MG63 (cell line): ENCODE data around the gene NDUFB10. TPM values are rescaled to one million over a fixed set of nuclear protein-coding genes. Genes with fewer than 3 reads are reported as not detected.
"Not testable (repeated sequence)": the region's sequence is repeated elsewhere in the genome, so short reads cannot be mapped to it uniquely, and the experiment has no call there.

ENCODE experiments used
- DNase-seq: peaks from one replicate; pipeline ENCODE4 v3.0.0-alpha.2; 2020
- H3K27me3 ChIP-seq: fragments of 250-450 bp; sonication (Bioruptor Pico); 2 replicates; pipeline ENCODE4 v1.5.1; 2020; ENCODE audit warnings: mild to moderate bottlenecking, moderate library complexity
- H3K36me3 ChIP-seq: fragments of 250-450 bp; sonication (Bioruptor Pico); 2 replicates; pipeline ENCODE4 v1.5.1; 2020; ENCODE audit warnings: mild to moderate bottlenecking, moderate library complexity
- H3K4me3 ChIP-seq: fragments of 250-450 bp; sonication (Bioruptor Pico); 2 replicates; pipeline ENCODE4 v1.5.1; 2020; ENCODE audit warnings: mild to moderate bottlenecking, moderate library complexity
- H3K9me3 ChIP-seq: fragments of 250-450 bp; sonication (Bioruptor Pico); 2 replicates; pipeline ENCODE4 v1.5.1; 2020; ENCODE audit warnings: mild to moderate bottlenecking, moderate library complexity
- total RNA-seq: library from RNA; depleted of rRNA; stranded (reverse); fragments of >200 nt; shearing (Covaris generic); gene quantifications from 2 replicates; pipeline ENCODE4 v1.2.3, GENCODE V29; 2014; ENCODE audit warnings: low replicate concordance

NDUFB10 gene
- total RNA-seq, 1 experiment from 2014 or later = 406 TPM

DNA sequence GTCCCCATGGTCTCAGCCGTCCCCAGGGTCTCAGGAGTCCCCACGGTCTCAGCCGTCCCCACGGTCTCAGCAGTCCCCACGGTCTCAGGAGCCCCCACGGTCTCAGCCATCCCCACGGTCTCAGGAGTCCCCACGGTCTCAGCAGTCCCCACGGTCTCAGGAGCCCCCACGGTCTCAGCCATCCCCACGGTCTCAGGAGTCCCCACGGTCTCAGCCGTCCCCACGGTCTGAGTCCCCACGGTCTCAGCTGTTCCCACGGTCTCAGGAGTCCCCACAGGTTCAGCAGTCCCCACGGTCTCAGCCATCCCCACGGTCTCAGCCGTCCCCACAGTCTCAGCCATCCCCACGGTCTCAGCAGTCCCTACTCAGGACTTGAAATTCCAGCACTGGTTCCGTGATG lies 39.2 kb upstream of the NDUFB10 start:
- not testable (repeated sequence) for DNase-seq, H3K4me3 ChIP-seq, H3K9me3 ChIP-seq, H3K36me3 ChIP-seq
- peaks cover 55% of the 10 kb centered on the region for H3K27me3 ChIP-seq

- H3K27me3 ChIP-seq = peaks cover 55% of the 10 kb centered on the region
- no peaks in the 10 kb centered on the region for H3K9me3 ChIP-seq
- no peak overlapping the region for H3K4me3 ChIP-seq
- DNase-seq = no peak
- H3K36me3 ChIP-seq = no peaks in the 10 kb centered on the region
Measured at GRCh38 chr16:1920727-1921171, 38.6 kb upstream of the NDUFB10 start.

- H3K9me3 ChIP-seq = no peaks in the 10 kb centered on the region
- no peak overlapping the region for H3K4me3 ChIP-seq
- H3K27me3 ChIP-seq = peaks cover 44% of the 10 kb centered on the region
- H3K36me3 ChIP-seq = no peaks in the 10 kb centered on the region
- no peak for DNase-seq
Measured at GRCh38 chr16:1922357-1922756, 37.0 kb upstream of the NDUFB10 start.

- peak; percentile 36 for DNase-seq
- Histone ChIP-seq H3K27me3 (peaks cover 37% of the 10 kb centered on the region), H3K36me3 (no peaks in the 10 kb centered on the region), H3K4me3 (no peak overlapping the region), H3K9me3 (no peaks in the 10 kb centered on the region)
Measured at GRCh38 chr16:1923299-1924034, 35.9 kb upstream of the NDUFB10 start.

- no peaks in the 10 kb centered on the region for H3K9me3 ChIP-seq
- H3K27me3 ChIP-seq = peaks cover 31% of the 10 kb centered on the region
- no peaks in the 10 kb centered on the region for H3K36me3 ChIP-seq
- H3K4me3 ChIP-seq = no peak overlapping the region
- DNase-seq = no peak
Measured at GRCh38 chr16:1924095-1924494, 35.2 kb upstream of the NDUFB10 start.

GRCh38 chr16:1926271-1926670 lies 33.1 kb upstream of the NDUFB10 start:
- no peaks in the 10 kb centered on the region for H3K9me3 ChIP-seq

GRCh38 chr16:1929105-1929504 lies 30.2 kb upstream of the NDUFB10 start:
- DNase-seq = peak; percentile 63
- Histone ChIP-seq H3K4me3 (peak overlapping the region; percentile 51), H3K9me3 (no peaks in the 10 kb centered on the region), H3K27me3 (no peaks in the 10 kb centered on the region), H3K36me3 (no peaks in the 10 kb centered on the region)

More at GRCh38 chr16:1926271-1926670, 33.1 kb upstream of the NDUFB10 start:
- DNase-seq = no peak
- peaks cover 12% of the 10 kb centered on the region for H3K27me3 ChIP-seq
- H3K36me3 ChIP-seq = no peaks in the 10 kb centered on the region
- H3K4me3 ChIP-seq = no peak overlapping the region

- peak; percentile 90 for DNase-seq
- Histone ChIP-seq H3K4me3 (peak overlapping the region; percentile 51), H3K36me3 (no peaks in the 10 kb centered on the region), H3K9me3 (no peaks in the 10 kb centered on the region), H3K27me3 (no peaks in the 10 kb centered on the region)
Measured at GRCh38 chr16:1929578-1930337, 29.6 kb upstream of the NDUFB10 start.

- Histone ChIP-seq H3K36me3 (no peaks in the 10 kb centered on the region), H3K4me3 (no peak overlapping the region), H3K27me3 (no peaks in the 10 kb centered on the region), H3K9me3 (no peaks in the 10 kb centered on the region)
- DNase-seq = no peak
Measured at GRCh38 chr16:1930338-1930720, 29.0 kb upstream of the NDUFB10 start.

DNA sequence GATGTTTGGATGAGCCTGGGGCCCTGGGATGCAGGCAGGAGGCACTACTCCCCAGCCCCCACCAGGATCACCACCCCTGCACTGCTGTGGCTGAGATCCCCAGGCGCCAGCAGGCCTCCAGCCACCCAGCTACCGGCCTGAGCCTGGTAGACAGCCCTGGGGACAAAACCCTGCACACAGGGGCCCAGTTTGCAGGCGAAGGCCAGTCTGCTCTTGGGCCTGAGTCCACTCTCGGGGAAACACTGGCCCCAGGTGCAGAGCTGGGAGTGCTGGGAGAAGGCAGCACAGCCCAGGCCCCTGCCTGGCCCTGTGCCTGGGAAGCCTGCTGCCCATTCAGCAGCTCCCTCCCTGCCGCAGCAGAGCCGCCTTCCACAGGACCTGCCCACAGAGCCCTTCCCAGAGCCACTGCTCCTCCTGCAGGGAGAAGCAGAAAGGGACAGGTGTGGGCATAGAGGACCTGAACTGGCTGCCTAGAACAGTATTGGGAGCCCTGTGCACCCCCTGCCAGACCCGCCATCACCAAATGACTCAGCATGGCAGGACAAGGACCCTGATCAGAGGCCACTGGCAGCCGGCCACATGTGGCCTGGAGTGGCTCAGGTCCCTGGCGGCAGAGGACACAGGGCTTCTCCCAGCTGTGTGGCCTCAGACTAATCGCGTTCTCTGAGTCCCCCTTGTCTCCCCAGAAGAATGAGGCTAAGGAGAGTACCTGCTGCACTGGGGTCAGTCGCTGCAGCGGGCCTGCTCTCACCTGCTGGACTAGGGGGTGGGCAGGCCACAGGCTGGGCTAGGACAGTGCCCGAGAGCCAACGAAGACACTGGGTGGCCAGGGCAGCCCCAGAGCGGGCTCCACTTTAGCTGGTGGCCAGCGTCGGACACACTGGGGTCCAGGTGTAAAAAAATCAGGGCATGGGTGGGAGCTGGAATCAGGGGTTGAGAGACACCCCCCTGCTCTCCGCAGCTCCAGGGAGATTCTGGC lies 27.0 kb upstream of the NDUFB10 start:
- DNase-seq = no peak
- Histone ChIP-seq H3K27me3 (no peaks in the 10 kb centered on the region), H3K9me3 (no peaks in the 10 kb centered on the region), H3K4me3 (no peak overlapping the region), H3K36me3 (peaks cover 3% of the 10 kb centered on the region)

DNA sequence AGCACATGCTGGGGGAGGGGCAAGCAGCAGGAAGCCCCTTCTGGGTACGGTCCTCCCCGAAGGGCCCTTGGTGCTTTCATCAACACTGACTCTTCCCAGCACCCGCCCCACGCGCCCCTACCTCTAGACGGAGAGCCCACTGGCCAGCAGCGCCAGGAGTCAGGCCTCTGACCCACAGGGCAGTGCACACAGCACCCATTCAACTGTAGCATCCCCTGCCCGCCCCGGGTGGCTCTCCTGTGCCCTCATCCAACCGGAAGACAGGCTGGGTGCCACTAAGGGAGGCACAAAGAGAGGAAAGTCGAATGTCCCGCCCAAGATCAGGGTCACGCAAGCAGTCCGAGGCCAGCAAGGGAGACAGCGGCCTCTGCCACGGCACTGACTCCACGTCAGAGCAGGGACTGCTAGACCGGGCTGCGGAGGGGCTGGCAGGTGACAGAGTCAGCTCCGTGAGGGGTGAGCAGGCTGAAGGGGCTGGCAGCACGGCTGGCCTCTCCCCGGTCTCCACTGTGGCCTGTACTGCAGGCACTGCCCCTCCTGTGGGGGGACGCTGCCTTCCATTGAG lies 26.2 kb upstream of the NDUFB10 start:
- H3K36me3 ChIP-seq = peaks cover 11% of the 10 kb centered on the region
- H3K9me3 ChIP-seq = no peaks in the 10 kb centered on the region
- H3K27me3 ChIP-seq = no peaks in the 10 kb centered on the region
- no peak for DNase-seq
- no peak overlapping the region for H3K4me3 ChIP-seq

- DNase-seq = no peak
- H3K9me3 ChIP-seq = no peaks in the 10 kb centered on the region
- H3K36me3 ChIP-seq = peaks cover 40% of the 10 kb centered on the region
- no peaks in the 10 kb centered on the region for H3K27me3 ChIP-seq
- no peak overlapping the region for H3K4me3 ChIP-seq
Measured at GRCh38 chr16:1936945-1937479, 22.3 kb upstream of the NDUFB10 start.

GRCh38 chr16:1938316-1938715 lies 21.0 kb upstream of the NDUFB10 start:
- Histone ChIP-seq H3K4me3 (no peak overlapping the region), H3K9me3 (no peaks in the 10 kb centered on the region), H3K27me3 (no peaks in the 10 kb centered on the region), H3K36me3 (peaks cover 40% of the 10 kb centered on the region)
- no peak for DNase-seq

- Histone ChIP-seq H3K27me3 (no peaks in the 10 kb centered on the region), H3K36me3 (peaks cover 40% of the 10 kb centered on the region), H3K4me3 (no peak overlapping the region), H3K9me3 (no peaks in the 10 kb centered on the region)
- DNase-seq = no peak
Measured at GRCh38 chr16:1938910-1939309, 20.4 kb upstream of the NDUFB10 start.

GRCh38 chr16:1939833-1940232 lies 19.5 kb upstream of the NDUFB10 start:
- not testable (repeated sequence) for DNase-seq, H3K4me3 ChIP-seq, H3K9me3 ChIP-seq, H3K27me3 ChIP-seq
- H3K36me3 ChIP-seq = peaks cover 40% of the 10 kb centered on the region
